GM18858 (cell line): Measurements from ENCODE around the gene CCDC60.

Source experiments
- ATAC-seq: cut with Tn5 transposase; IDR thresholded peaks from one replicate; pipeline ENCODE4 v1.9.1; 2021; ENCODE audit not compliant: unreplicated experiment

CCDC60 gene

DNA sequence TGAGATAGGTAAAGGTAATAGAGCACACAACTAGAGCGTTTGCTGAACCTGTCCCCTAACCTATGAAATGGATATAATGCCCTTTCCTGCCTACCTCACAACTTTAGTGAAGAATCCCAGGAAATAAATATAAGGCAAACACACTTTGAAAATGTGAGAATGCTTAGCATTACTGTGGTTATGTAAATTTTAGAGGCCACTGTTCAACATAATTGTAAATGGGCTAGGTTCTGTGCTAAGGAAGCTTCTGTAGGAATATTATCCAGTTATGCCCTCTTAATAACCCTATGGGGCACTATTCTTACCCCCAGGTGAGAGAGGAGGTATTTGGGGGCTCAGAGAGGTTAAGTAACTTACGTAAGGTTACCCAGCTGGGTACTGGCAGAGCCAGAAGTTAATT is 166.5 kb downstream of the CCDC60 start:
- no peak for ATAC-seq

DNA sequence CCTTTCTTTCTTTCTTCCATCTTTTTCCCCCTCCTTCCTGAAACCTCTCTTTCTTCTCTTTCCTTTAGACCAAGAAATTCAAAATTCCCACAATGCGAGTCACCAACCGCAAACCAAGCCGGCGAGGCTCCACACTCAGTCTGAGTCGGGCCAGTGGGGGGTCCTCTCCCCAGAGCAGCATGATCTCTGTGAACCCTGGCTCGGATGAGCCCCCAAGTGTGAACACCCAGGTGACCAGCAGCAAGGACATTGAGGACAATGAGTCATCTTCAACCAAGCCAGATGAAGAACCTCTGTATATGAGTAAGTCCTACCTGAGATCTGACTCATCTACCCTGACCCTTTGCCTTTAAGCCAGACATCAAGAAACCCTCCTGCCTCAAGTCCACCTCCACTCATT is 170.5 kb downstream of the CCDC60 start:
- ATAC-seq = no peak

- no peak for ATAC-seq
Measured at GRCh38 chr12:119512772-119513497, 178.4 kb downstream of the CCDC60 start.

GRCh38 chr12:119528241-119528640 is 193.7 kb downstream of the CCDC60 start:
- ATAC-seq = no peak

DNA sequence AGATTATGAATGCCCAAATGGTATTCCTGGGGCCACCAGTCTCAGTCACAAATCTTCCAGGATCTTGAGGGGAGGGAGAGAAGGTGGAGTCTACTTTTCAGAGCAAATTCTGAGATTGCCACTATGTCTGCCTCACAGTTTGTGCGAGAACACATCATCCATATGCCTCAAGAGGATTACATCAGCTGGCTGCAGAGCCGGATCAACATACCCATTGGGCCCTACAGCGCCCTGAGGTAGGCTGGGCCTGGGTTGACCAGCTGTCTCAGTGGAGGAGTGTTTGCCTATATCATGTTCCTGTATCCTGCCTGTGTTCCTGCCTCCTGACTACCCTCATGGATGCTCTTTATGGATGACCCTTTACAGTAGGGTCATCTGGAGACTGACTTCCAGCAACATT is 205.9 kb downstream of the CCDC60 start:
- no peak for ATAC-seq

- no peak for ATAC-seq
Measured at GRCh38 chr12:119544765-119545625, 210.5 kb downstream of the CCDC60 start.

DNA sequence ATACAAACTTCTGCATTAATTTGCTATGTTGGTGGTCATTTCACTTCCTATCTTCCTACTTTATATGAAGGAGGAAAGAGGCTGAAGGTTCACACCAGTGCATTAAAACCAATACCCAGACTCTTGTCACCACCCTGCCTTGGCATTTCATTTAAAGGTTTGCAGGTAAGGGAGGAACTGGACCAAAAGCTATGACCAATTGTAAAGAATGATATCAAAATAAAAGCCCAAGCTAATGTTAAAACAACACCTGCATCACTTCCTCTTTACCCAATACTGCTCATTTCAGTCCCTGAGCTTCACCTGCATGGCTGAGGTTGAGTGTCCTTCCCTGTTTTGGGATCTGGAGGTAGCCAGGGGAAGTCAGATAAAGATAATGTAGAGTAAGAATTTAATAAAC is 211.8 kb downstream of the CCDC60 start:
- ATAC-seq = no peak

- no peak for ATAC-seq
Measured at GRCh38 chr12:119547001-119547400, 212.5 kb downstream of the CCDC60 start.

- ATAC-seq = no peak
Measured at GRCh38 chr12:119556854-119557253, 222.3 kb downstream of the CCDC60 start.

DNA sequence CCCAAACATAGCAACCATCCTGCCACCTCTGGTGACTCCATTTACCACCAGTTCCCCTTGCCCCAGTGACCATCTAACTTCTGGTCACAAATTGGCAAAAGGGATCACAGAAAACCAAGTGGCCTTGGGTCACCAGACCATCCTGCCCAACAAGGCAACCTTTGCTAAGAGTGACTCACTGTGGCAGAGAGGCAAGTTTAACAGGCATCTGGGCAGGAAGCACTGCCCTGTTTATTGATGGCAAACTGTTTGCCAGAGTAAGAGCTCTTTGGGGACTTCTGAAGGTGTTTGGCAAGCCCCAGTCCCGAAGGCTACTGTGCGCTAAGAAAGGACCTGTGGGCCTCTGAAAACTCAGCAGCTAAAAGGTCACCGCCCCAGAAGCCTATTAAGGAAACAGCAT is 230.9 kb downstream of the CCDC60 start:
- no peak for ATAC-seq

GRCh38 chr12:119570771-119571170 is 236.2 kb downstream of the CCDC60 start:
- no peak for ATAC-seq

DNA sequence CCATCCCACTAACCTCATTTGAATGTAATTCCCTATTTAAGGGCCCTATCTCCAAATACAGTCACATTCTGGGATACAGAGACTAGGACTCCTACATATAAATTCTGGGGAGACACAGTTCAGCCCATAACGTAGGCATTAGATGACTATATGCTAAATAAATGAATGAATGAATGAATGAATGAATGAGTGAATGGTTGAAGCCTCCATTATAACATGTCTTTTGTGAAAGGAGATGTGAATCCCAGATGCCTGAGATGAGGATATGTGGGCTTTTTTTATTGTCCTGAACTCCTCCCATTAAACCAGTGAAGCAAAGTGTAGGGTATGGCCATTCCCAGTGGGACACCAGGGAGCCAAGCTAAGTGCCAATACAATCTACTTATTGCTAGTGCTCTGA is 238.6 kb downstream of the CCDC60 start:
- ATAC-seq = no peak

GRCh38 chr12:119574255-119574654 is 239.7 kb downstream of the CCDC60 start:
- ATAC-seq = no peak

DNA sequence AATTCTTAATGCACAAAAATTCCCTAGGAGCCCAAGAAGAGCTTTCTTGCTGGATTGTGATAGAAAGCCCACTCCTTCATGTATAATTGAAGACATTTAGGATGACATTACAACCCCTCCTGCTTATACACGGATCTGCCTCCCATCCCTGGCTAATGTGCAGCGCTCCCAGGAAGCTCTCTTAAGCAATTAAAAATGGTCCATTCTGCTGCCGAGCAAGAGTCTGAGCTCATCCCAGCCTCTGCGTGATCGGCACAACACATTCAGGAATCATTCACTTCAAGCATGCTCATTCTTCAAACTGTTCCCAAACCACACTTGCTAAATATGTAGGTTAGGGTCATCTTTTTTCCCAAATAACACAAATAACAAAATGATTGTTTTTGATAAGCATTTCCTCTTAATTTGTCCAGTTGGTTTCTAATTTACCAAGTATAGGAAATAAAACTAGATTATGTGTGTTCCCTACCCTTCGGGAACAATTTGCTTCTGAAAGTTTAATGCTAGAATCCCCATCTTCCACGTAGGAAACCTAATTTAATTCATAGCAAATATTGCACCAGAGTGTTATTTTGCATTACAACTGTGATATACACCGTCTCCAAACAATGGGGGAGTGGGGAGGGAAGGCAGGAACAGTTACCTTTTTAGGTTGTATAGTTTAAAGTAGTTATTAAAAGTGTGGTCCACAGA is 241.7 kb downstream of the CCDC60 start:
- no peak for ATAC-seq

GRCh38 chr12:119576915-119577314 is 242.4 kb downstream of the CCDC60 start:
- ATAC-seq = no peak

DNA sequence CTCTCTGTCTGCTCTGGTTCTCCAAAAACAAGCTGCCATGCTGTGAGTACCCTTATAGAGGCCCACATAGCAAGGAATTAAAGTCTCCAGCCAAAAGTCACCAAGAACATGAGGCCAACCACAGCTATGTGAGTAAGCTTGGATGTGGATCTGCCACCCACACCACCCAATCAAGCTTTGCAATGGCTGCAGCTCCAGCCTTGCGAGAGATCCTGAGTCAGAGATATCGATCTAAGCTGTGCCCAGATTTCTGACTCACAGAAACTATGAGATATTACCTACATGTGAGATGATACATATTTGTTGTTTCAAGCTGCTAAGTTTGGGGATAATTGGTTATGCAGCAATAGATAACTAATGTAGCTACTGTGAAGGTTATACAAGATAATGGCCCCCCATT is 243.6 kb downstream of the CCDC60 start:
- ATAC-seq = no peak

DNA sequence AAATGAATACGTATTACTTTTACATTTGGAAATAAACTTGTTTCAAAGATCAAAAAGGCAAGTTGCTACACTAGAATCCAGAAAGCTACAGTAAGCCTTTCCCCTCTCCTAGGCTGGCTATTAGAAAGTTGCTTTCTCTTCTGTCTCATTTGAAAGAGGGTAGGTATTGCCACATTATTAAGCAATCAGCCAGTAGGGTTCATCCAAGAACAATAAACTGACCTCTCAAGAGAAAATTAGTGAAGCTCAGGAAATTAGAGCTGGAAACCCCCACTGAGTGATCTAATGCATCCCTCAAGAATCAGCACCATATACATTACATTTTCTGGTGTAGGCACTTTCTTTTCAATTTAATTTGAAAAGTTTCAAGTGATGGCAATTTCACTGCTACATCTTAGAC is 254.6 kb downstream of the CCDC60 start:
- no peak for ATAC-seq

- ATAC-seq = no peak
Measured at GRCh38 chr12:119589634-119590033, 255.1 kb downstream of the CCDC60 start.
